ENCODE measurements around the gene COG8.

DNA sequence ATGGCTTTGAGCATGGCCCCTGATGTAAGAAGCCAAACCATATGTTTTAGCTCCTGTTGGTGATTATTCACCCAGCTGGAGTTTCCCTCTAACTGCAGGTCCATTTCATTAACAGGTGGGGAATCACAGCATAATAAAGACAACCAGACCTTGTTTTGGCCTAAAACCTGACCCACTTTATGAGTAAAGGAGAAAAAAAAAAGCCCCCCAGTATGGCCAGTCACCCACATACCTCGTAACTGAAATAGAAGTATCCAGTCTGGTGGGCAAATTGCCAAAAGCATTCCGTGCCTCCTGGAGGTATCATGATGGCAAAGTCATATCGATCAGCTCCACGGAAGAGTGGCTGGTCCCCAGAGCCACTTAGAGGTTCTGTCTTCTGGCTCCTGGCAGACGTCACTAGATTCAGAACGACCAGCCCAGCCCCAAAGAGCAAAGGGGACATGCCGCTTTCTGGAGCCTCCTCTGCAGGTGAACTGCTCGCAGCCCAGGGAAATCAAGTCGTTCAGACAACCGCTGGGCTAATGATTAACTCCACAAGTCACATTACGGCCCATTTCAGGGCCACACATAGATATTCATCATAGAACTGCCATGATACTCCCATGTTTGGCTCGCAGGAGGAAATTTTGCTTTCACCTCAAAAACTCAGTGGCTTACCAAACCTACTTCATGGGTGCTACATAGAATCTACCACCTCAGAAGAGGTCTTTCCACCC lies 12.1 kb upstream of the COG8 start, which contains the start of gene TMED6:
- TF ChIP-seq CTCF (IDR thresholded peaks at IDR 0.05) (no peak), POLR2A (IDR thresholded peaks at IDR 0.05) (no peak), POLR2AphosphoS5 (IDR thresholded peaks at IDR 0.05) (no peak), EP300 (IDR thresholded peaks at IDR 0.05) (no peak)
